ENCODE results near the gene ARL8A. TPM values are rescaled to one million over a fixed set of nuclear protein-coding genes. Genes with fewer than 3 reads are reported as not detected.

ARL8A gene
- total RNA-seq, 1 donor from 2014 or later = 112 TPM

DNA sequence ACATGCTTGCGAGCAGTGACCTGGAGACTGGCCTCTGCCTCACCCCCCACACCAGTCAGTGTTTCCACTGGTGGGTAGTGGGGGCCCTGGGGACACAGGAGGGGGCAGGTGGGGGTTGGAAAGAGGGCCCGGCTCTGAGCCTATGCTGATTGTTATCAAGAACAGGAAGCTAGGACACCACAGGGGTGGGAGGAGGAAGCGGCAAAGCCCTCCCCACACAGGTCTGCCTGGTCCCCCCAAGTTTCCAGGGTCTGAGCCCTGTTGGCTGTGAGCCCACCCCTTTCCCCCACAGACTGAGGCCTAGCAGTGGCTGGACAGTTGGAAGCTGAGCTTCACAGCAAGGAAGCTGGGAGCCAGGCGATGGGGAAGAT is 17.5 kb upstream of the ARL8A start:
- no peak for ATAC-seq
- intact Hi-C loops (cut with DNase I) = no loop called here
- no peak for DNase-seq (ENCODE audit: low spot score)

DNA sequence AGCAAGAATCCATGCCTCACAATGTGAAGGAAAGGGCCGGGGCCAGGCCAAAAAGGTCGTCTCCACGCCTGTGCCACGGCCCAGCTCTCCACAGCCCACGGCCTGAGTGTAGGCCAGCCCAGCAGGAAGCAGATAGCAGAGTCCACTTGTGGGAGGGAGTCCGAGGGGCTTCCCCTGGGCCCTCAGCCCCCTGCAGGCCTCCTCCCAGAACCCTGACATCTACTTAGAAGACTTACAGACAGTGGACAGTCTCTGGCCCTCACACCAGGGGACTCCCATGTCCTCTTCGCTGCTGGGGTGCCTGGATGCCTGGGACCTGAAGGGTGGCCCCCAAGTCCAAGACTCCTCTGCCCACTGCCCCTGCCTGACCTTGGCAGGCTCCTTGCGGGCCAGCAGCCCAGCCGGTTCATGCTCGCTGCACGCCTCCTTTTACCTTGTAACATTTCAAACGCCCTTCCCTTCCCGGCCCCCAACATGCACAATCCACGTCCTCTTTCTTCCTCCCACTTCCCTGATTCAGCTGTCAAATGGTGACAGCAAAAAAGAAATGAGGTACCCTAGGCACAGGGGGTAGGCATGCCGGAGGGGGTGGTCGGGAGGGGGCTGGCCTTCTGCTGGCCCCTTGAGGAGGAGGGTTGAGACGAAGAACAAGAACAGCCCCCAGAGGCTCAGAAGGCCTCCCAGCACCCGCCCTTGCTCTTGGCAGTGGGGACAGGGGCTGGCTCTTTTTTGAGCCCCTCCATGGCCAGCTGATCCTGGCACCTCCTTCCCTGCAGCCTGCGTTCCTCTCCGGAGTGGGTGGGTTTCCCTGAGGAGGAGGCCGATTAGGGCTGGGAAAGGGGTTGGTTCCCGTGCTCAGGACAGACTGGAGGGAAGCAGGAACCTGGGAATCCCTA is 16.9 kb upstream of the ARL8A start:
- no peak for ATAC-seq
- no peak for DNase-seq (ENCODE audit: low spot score)
- intact Hi-C loops (cut with DNase I) = no loop called here

DNA sequence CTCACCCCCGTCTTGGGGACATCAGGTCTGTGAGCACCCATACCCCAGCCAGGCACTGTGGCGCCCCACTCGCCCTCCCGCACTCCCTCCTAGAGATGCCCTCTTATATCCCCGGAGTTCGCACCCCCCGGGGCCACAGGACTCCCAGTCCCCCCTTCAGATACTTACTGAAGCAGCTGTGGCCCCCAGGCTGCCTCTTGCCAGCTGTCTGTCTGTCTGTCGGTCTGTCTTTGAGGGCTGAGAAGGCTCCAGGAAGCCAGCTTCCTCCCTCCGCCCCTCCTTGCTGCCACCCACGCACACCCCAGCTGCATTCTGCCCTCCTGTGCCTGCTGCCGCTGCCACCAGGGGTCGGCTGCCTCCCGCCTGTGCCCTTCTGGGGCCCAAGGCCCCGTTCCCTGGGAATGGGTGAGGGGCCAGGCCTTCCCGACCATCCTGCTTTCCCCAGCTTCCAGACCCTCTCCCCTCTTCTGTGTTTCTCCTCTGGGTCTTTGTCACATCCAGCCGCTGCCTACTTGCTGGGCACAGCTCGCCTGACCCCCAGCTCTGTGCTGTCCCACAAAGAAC is 15.9 kb upstream of the ARL8A start, which contains the start of gene PTPN7:
Gene PTPN7 (minus strand): TSS at position 226 of the 564 bp plus-strand sequence. CDS start 1,200 bp downstream, outside the sequence.
- ATAC-seq (no peak), DNase-seq (ENCODE audit: low spot score) (no peak)
- intact Hi-C loops (cut with DNase I) = no loop called here

- DNase-seq (ENCODE audit: low spot score) = no peak
- intact Hi-C loops (cut with DNase I) = no loop called here
- no peak for ATAC-seq
These were observed 15.2 kb upstream of the ARL8A start for GRCh38 chr1:202159534-202160371.

- DNase-seq (ENCODE audit: low spot score) = no peak
- intact Hi-C loops (cut with DNase I) = no loop called here
- no peak for ATAC-seq
These were observed 14.4 kb upstream of the ARL8A start for GRCh38 chr1:202158810-202159533.

DNA sequence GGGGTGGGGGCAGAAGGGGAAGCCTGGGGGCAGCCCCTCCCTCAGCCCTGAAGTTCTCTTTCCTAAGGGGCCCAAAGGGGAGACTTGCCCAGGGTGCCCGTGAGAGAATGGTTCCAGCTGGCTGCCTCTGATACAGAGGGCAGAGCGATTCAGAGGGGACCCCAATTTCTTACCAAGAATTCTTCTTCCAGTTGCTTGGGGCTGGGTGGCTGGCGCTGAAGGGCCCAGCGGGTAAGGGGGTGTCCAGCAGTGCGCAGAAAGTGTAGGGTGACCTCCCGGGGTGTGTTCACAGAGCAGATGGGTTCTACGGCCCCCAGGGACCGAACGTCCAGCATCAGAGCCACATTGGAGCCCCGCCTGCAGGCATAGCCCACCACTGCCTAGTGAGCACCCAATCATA is 13.4 kb upstream of the ARL8A start:
- ATAC-seq (no peak), DNase-seq (ENCODE audit: low spot score) (no peak)
- intact Hi-C loops (cut with DNase I) = no loop called here

- no peak for DNase-seq (ENCODE audit: low spot score)
- intact Hi-C loops (cut with DNase I) = no loop called here
- ATAC-seq = no peak
These were observed 12.1 kb upstream of the ARL8A start for GRCh38 chr1:202156590-202156989.

DNA sequence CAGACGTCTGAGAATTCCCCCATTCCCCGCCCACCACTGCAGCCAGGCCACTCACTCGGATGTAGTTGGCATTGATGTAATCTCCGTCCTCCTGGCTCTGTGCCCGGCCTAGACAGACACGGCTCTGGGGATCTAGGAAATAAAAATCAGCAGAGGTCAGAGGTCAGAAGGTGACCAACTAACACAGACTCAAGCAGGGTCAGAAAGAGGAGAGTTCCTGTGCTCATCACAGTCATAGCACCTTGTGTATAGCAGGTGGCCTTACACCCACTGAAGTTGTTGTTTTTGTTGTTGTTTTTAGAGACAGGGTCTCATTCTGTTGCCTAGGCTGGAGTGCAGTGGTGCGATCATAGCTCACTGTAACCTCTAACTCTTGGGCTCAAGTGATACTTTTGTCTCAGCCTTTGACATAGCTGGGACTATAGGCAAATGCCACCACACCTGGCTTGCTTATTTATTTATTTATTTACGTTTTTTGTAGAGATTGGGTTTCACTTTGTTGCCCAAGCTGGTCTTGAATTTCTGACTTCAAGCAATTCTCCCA is 11.0 kb upstream of the ARL8A start:
- intact Hi-C loops (cut with DNase I) = no loop called here
- DNase-seq (ENCODE audit: low spot score) (no peak), ATAC-seq (no peak)

- DNase-seq (ENCODE audit: low spot score) = no peak
- intact Hi-C loops (cut with DNase I) = no loop called here
- peak; percentile 56 for ATAC-seq
These were observed 10.4 kb upstream of the ARL8A start for GRCh38 chr1:202154766-202155477.

DNA sequence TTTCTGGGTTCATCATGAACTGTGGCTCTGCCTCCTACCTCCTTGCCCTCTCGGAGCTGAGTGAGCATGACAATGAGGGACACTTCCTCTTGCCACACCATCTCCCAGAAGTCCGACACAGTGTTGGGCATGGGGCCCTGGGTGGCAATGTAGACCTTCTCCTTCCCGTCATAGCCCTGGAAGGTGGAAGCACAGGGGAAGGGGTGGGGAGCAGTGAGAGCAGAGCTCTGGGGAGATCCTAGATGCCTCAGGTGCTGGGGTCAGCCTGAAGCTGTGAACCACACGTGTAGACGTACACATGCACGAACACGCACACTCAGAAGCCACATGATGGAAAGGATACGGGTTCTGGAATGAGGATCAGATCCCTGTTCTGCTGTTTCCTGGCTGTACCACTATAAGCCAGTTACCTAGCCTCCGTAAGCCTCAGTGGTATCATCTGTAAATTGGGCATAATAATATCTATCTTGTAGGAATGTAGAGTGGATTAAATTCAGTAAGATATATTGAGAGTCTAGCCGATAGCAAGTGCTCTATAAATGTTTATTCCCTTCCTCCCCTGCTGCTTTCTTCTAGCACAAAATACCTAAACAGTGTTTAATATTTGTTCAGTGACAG is 9.7 kb upstream of the ARL8A start:
- ATAC-seq (no peak), DNase-seq (ENCODE audit: low spot score) (no peak)
- intact Hi-C loops (cut with DNase I) = no loop called here

DNA sequence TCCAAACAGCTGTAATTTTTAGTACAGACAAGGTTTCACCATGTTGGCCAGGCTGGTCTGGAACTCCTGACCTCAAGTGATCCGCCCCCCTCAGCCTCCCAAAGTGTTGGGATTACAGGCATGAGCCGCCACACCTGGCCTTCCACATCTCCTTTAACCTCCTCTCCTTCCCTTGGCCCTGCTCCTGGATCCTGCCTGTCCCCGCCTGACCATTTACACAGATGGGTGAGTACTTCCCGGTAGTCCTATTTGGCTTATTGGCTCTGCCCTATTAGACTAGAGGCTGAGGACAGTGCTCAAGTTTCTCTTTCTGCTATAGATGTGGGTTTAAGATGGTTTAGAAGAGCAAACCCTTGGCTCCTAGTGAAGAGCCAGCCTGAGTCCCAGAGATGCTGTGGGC is 8.7 kb upstream of the ARL8A start:
- DNase-seq (ENCODE audit: low spot score) (no peak), ATAC-seq (no peak)
- intact Hi-C loops (cut with DNase I) = no loop called here

- ATAC-seq = no peak
- intact Hi-C loops (cut with DNase I) = no loop called here
These were observed 7.9 kb upstream of the ARL8A start for GRCh38 chr1:202152399-202152798.

DNA sequence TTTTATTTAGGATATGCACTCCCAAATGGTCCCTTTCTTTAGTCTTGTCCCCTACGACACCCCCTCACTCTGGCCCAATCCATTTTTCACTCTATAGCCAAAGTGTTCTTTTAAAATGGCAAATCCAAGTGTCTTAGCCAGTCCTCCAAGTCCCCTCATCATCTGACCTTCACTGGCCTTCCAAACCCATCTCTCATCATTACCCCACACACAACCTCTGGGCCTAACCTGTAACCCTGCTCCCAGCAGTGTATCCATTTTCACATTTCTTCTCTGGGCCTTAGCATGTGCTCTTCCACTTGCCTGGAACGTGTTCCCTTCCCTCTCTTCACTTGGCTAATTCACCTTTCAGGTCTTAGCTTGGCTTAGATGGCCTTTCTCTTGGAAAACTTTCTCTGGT is 6.5 kb upstream of the ARL8A start:
- intact Hi-C loops (cut with DNase I) = no loop called here
- ATAC-seq (no peak), DNase-seq (ENCODE audit: low spot score) (no peak)

More at GRCh38 chr1:202152399-202152798, 7.9 kb upstream of the ARL8A start:
- DNase-seq (ENCODE audit: low spot score) = no peak

GRCh38 chr1:202150602-202151001 is 6.1 kb upstream of the ARL8A start:
- DNase-seq (ENCODE audit: low spot score) (no peak), ATAC-seq (no peak)
- intact Hi-C loops (cut with DNase I) = no loop called here

DNA sequence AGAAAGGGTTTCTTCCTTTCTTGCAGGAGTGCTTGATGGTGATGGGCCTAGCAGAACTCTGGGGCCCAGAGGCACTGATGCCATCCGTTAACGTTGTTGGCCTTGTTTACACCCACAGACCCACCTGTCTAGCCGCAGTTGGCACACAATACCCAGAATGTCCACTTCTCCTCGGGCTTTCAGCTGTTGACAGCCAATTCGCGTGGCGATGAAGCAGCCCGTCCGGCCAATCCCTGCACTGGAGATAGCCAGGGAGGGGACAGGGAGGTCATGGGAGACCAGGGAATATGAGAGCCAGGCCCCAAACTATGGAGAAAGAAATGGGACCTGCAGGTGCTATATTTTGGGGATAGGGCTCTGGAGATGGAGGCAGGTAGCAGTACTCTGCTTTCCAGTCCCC is 5.7 kb upstream of the ARL8A start:
- no peak for ATAC-seq
- DNase-seq (ENCODE audit: low spot score) = no peak
- intact Hi-C loops (cut with DNase I) = no loop called here

GRCh38 chr1:202149566-202149965 is 5.0 kb upstream of the ARL8A start:
- no peak for DNase-seq (ENCODE audit: low spot score)
- no peak for ATAC-seq
- intact Hi-C loops (cut with DNase I) = no loop called here

DNA sequence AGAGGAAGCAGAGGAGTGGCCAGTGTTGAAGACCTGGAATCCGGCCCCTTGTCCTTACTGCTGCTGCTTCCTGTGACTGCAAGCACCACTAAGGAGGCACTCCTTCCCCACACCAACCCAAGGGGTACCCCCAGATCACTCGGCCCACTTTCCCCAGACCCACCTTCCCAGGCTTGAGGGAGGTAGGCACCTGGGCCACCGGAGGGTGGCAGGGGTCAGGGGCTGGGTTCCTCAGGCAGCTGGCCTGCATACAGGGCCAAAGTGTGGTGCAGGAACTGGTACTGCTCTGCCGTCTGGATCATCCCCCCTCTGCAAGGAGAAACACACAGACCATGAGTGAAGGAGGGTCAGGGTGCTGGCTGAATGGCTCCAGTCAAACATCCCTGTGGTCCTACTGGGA is 3.9 kb upstream of the ARL8A start:
- intact Hi-C loops (cut with DNase I) = no loop called here
- no peak for ATAC-seq
- no peak for DNase-seq (ENCODE audit: low spot score)

GRCh38 chr1:202146993-202147392 is 2.5 kb upstream of the ARL8A start:
- ATAC-seq = no peak

More at GRCh38 chr1:202146993-202147392, 2.5 kb upstream of the ARL8A start:
- DNase-seq (ENCODE audit: low spot score) = no peak
- intact Hi-C loops (cut with DNase I) = no loop called here
